Nephron (organoid): Measurements from ENCODE around the gene KHDRBS1.
"Not testable (repeated sequence)": the region's sequence is repeated elsewhere in the genome, so short reads cannot be mapped to it uniquely, and the experiment has no call there.

Experiments used
- H3K27ac Mint-ChIP-seq, 3 experiments: 2 replicates each; pipeline ENCODE4 v1.8.0; 2020; ENCODE audit warnings: mixed read lengths in 3 of 3, mild to moderate bottlenecking in 2 of 3, moderate library complexity in 1 of 3
- H3K27me3 Mint-ChIP-seq: 2 replicates; pipeline ENCODE4 v1.8.0; 2021; ENCODE audit warnings: low read depth, mild to moderate bottlenecking, moderate library complexity, mixed read lengths
- H3K36me3 Mint-ChIP-seq: 2 replicates; pipeline ENCODE4 v1.8.0; 2020; ENCODE audit warnings: low read depth, mixed read lengths
- H3K4me1 Mint-ChIP-seq: 2 replicates; pipeline ENCODE4 v1.8.0; 2020; ENCODE audit warnings: mixed read lengths
- H3K4me3 Mint-ChIP-seq, 3 experiments: 2 replicates each; pipeline ENCODE4 v1.8.0; 2020; ENCODE audit warnings: mild to moderate bottlenecking in 3 of 3, mixed read lengths in 3 of 3, moderate library complexity in 2 of 3
- H3K9me3 Mint-ChIP-seq: 2 replicates; pipeline ENCODE4 v1.8.0; 2020; ENCODE audit warnings: mixed read lengths
- TF ChIP-seq, protein P1 (sequence below), 3 experiments: fragments of 200-600 bp; sonication (generic); IDR thresholded peaks; one replicate each; pipeline ENCODE4 v1.5.0; 2021; ENCODE audit warnings: antibody characterized with exemption in 3 of 3; ENCODE audit not compliant: unreplicated experiment in 3 of 3

Gene KHDRBS1

DNA sequence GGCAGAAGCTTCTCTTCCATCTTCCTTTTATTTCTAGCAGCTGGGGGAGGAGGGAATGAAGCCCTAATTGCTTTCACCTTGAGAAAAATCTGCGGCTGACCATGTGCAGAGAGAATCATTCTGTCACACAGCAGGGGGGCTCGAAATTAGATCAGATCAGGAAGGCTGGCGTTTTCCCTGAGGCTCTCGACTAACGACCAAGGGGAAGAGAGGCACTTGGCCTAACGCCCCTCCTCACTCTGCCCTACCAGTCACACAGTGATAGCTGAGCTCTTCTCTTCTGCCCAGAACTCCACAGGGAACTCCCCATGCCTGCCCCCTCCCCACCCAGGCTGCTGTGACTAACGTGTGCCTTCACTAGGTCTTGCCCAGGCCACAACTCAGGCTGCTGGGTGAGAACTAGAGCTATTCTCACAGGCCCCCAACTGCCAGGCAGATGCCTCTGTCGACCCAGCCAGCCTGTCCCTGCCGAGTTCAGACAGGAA, 26.5 kb upstream of the KHDRBS1 start:
- peak overlapping the region in 1 of 3 experiments; percentile 22 for H3K27ac Mint-ChIP-seq

DNA sequence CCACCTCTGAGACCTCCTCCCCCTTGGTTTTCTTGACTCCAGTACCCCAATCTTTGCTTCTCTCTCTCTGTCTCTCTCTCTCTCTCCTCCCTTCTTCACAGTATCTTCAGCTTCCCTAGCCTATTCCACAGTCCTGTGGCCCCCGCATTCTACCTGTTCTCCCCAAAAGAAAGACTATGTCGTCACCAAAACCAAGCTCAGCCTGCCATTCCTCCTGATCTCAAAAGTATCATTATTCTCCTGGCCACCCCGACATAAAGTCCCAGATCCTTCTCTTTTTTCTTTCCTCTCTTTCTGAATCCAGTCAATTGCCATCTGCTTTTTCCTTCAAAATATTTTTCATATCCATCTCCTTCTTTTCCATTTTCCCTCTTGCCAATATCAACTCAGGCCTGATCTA, 23.7 kb upstream of the KHDRBS1 start:
- TF ChIP-seq, protein P1, sequence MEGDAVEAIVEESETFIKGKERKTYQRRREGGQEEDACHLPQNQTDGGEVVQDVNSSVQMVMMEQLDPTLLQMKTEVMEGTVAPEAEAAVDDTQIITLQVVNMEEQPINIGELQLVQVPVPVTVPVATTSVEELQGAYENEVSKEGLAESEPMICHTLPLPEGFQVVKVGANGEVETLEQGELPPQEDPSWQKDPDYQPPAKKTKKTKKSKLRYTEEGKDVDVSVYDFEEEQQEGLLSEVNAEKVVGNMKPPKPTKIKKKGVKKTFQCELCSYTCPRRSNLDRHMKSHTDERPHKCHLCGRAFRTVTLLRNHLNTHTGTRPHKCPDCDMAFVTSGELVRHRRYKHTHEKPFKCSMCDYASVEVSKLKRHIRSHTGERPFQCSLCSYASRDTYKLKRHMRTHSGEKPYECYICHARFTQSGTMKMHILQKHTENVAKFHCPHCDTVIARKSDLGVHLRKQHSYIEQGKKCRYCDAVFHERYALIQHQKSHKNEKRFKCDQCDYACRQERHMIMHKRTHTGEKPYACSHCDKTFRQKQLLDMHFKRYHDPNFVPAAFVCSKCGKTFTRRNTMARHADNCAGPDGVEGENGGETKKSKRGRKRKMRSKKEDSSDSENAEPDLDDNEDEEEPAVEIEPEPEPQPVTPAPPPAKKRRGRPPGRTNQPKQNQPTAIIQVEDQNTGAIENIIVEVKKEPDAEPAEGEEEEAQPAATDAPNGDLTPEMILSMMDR (IDR thresholded peaks at IDR 0.05; ENCODE audit: unreplicated experiment in 3 of 3), result no peak
- H3K4me1 Mint-ChIP-seq, result peaks cover 24% of the 10 kb centered on the region

More for the DNA sequence above, 26.5 kb upstream of the KHDRBS1 start:
- H3K4me3 Mint-ChIP-seq, result no peak overlapping the region
- H3K36me3 Mint-ChIP-seq, result no peaks in the 10 kb centered on the region
- peaks cover 29% of the 10 kb centered on the region for H3K4me1 Mint-ChIP-seq
- H3K9me3 Mint-ChIP-seq, result no peaks in the 10 kb centered on the region
- H3K27me3 Mint-ChIP-seq, result peaks cover 4% of the 10 kb centered on the region
- TF ChIP-seq, protein P1 (IDR thresholded peaks at IDR 0.05; ENCODE audit: unreplicated experiment in 3 of 3), result no peak

DNA sequence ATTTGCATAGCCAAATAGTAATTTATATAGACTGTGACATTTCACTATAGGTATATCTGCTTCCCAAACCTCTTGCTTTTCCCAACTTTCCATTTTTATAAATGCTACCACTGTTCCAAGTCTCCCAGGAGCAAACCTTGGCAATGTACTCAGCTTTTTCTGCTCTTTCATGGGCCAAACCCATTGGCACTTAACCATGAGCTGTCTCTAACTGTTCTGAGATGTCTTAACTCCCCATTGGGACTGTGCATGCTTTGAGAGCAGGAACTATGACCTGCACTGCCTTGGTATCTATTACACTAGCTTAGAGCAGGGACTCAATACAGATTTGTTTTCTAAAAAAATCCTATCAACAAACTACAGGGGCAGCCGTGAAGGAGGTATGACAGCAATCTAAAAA, 22.5 kb upstream of the KHDRBS1 start:
- Mint-ChIP-seq H3K9me3 (no peaks in the 10 kb centered on the region), H3K27me3 (no peaks in the 10 kb centered on the region), H3K4me3 (no peak overlapping the region), H3K4me1 (peaks cover 18% of the 10 kb centered on the region), H3K36me3 (no peaks in the 10 kb centered on the region), H3K27ac (no peak overlapping the region)
- TF ChIP-seq, protein P1 (IDR thresholded peaks at IDR 0.05; ENCODE audit: unreplicated experiment in 3 of 3), result no peak

More for the DNA sequence above, 23.7 kb upstream of the KHDRBS1 start:
- Mint-ChIP-seq H3K36me3 (no peaks in the 10 kb centered on the region), H3K4me3 (no peak overlapping the region), H3K27me3 (no peaks in the 10 kb centered on the region), H3K27ac (no peak overlapping the region), H3K9me3 (no peaks in the 10 kb centered on the region)

DNA sequence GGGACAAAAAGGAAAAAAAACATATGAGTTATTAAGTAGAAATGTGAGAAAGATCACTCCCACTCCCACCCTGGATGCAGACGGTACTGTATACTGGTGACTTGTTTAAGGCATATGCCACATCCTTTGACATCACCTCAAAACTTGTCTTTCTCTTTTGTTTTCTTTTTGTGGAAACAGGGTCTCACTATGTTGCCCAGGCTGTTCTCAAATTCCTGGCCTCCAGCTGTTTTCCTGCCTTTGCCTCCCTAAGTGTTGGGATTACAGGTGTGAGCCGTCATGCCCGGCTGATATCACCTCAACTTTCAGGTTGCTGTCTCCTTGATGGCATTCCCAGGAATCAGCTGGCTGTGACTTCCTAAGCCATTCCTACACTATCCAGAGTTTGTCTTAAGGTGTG, 18.4 kb upstream of the KHDRBS1 start:
- peaks cover 6% of the 10 kb centered on the region for H3K4me1 Mint-ChIP-seq

DNA sequence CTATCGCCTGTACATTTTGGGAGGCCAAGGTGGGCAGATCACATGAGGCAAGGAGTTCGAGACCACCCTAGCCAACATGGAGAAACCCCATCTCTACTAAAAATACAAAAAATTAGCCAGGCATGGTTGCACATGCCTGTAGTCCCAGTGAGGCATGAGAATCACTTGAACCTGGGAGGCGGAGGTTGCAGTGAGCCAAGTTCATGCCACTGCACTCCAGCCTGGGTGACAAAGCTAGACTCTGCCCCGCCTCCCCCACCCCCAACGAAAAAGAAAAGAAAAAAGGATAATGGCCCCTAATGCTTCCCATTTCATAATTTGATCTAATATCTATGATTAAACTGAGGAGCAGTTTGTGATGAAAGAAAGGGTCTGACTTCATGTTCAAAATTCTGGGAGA, 17.5 kb upstream of the KHDRBS1 start:
- H3K36me3 Mint-ChIP-seq, H3K27me3 Mint-ChIP-seq, H3K9me3 Mint-ChIP-seq, H3K27ac Mint-ChIP-seq, H3K4me3 Mint-ChIP-seq, H3K4me1 Mint-ChIP-seq: not testable (repeated sequence)

More for the DNA sequence above, 18.4 kb upstream of the KHDRBS1 start:
- Mint-ChIP-seq H3K27me3 (no peaks in the 10 kb centered on the region), H3K4me3 (no peak overlapping the region), H3K9me3 (no peaks in the 10 kb centered on the region), H3K27ac (no peak overlapping the region), H3K36me3 (no peaks in the 10 kb centered on the region)
- TF ChIP-seq, protein P1 (IDR thresholded peaks at IDR 0.05; ENCODE audit: unreplicated experiment in 3 of 3), result no peak

DNA sequence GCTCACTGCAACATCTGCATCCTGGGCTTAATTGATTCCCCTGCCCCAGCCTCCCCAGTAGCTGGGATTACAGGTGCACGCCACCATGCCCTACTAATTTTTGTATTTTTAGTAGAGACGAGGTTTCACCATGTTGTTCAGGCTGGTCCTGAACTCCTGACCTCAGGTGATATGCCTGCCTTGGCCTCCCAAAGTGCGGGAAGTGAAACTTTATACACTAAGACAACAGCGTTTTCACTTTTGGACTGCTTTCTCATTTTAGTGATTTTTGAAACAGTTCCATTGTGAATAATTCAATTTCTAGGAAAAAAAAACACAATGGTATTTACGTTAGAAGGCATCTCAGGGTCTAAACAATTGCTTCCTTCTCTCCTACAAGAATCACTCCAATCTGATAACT, 11.8 kb upstream of the KHDRBS1 start:
- Mint-ChIP-seq H3K27me3 (peaks cover 4% of the 10 kb centered on the region), H3K9me3 (no peaks in the 10 kb centered on the region), H3K4me3 (no peak overlapping the region), H3K27ac (no peak overlapping the region), H3K4me1 (no peaks in the 10 kb centered on the region), H3K36me3 (no peaks in the 10 kb centered on the region)
- TF ChIP-seq, protein P1 (IDR thresholded peaks at IDR 0.05; ENCODE audit: unreplicated experiment in 3 of 3), result no peak

DNA sequence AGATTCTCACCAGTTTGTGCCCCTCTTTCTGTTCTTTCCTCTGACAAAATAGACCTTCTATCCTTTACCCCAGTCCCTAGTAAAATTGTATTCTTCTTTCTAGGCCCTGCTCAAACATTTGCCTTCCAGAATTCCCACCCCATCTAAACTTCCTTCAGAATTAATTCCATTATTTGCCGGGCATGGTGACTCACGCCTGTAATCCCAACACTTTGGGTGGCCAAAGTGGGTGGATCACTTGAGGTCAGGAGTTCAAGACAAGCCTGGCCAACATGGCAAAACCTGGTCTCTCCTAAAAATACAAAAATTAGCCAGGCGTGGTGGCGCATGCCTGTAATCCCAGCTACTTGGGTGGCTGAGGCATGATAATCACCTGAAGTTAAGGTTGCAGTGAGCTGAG, 11.4 kb upstream of the KHDRBS1 start:
- not testable (repeated sequence) for H3K4me3 Mint-ChIP-seq, H3K27ac Mint-ChIP-seq, H3K9me3 Mint-ChIP-seq, H3K36me3 Mint-ChIP-seq, H3K4me1 Mint-ChIP-seq, H3K27me3 Mint-ChIP-seq
